Measurements from ENCODE around the gene TTN. TPM values are rescaled to one million over a fixed set of nuclear protein-coding genes. Genes with fewer than 3 reads are reported as not detected.

Gene TTN
- total and polyA plus RNA-seq, 9 donors, result 0.17 to 12.9 (median 1.2) TPM

GRCh38 chr2:178550352-178550751 lies 256.9 kb downstream of the TTN start:
- WGBS, 3 donors, result 94 to 96% (median 96%) methylated on average over 2 of the region's 2 CpGs
- H3K27me3 ChIP-seq, result no peaks in the 10 kb centered on the region
- no peak for DNase-seq
- H3K27ac ChIP-seq, result no peak overlapping the region
- peaks cover 0 to 6% of the 10 kb centered on the region in 2 donors for H3K9me3 ChIP-seq
- no peaks in the 10 kb centered on the region for H3K36me3 ChIP-seq
- TF ChIP-seq POLR2A (IDR thresholded peaks at IDR 0.05) (no peak), CTCF (IDR thresholded peaks at IDR 0.05) (no peak), EP300 (IDR thresholded peaks at IDR 0.05) (no peak)
- H3K4me3 ChIP-seq, result no peak overlapping the region
- intact Hi-C loops (cut with DNase I), result no loop called here
- no peaks in the 10 kb centered on the region for H3K4me1 ChIP-seq (ENCODE audit: insufficient read depth)

GRCh38 chr2:178542569-178542968 lies 264.7 kb downstream of the TTN start:
- intact Hi-C loops (cut with DNase I), result no loop called here
- no peaks in the 10 kb centered on the region for H3K27me3 ChIP-seq
- TF ChIP-seq POLR2A (IDR thresholded peaks at IDR 0.05) (no peak), CTCF (IDR thresholded peaks at IDR 0.05) (no peak), EP300 (IDR thresholded peaks at IDR 0.05) (no peak)
- no peaks in the 10 kb centered on the region for H3K36me3 ChIP-seq
- H3K4me3 ChIP-seq, result no peak overlapping the region
- DNase-seq, result no peak
- H3K4me1 ChIP-seq (ENCODE audit: insufficient read depth), result no peaks in the 10 kb centered on the region
- H3K9me3 ChIP-seq, result no peaks in the 10 kb centered on the region
- H3K27ac ChIP-seq, result no peak overlapping the region
- 94 to 96% (median 95%) methylated on average over 5 of the region's 5 CpGs for WGBS, 3 donors

- WGBS, 3 donors, result 95 to 96% (median 95%) methylated on average over 12 of the region's 12 CpGs
- H3K4me1 ChIP-seq (ENCODE audit: insufficient read depth), result no peaks in the 10 kb centered on the region
- intact Hi-C loops (cut with DNase I), result no loop called here
- no peak for TF ChIP-seq CTCF (IDR thresholded peaks at IDR 0.05)
- TF ChIP-seq EP300 (IDR thresholded peaks at IDR 0.05), result no peak
- no peak for TF ChIP-seq POLR2A (IDR thresholded peaks at IDR 0.05)
- no peaks in the 10 kb centered on the region for H3K9me3 ChIP-seq
- no peaks in the 10 kb centered on the region for H3K36me3 ChIP-seq
- H3K27me3 ChIP-seq, result no peaks in the 10 kb centered on the region
- no peak overlapping the region for H3K27ac ChIP-seq
- no peak for DNase-seq
- H3K4me3 ChIP-seq, result no peak overlapping the region
Observed at GRCh38 chr2:178542161-178542560, 265.1 kb downstream of the TTN start.

- no peak overlapping the region for H3K4me3 ChIP-seq
- 95 to 96% (median 96%) methylated on average over 4 of the region's 4 CpGs for WGBS, 3 donors
- no peaks in the 10 kb centered on the region for H3K4me1 ChIP-seq (ENCODE audit: insufficient read depth)
- no peak for DNase-seq
- H3K9me3 ChIP-seq, result no peaks in the 10 kb centered on the region
- no peak overlapping the region for H3K27ac ChIP-seq
- H3K27me3 ChIP-seq, result no peaks in the 10 kb centered on the region
- intact Hi-C loops (cut with DNase I), result no loop called here
- TF ChIP-seq POLR2A (IDR thresholded peaks at IDR 0.05), result no peak
- no peak for TF ChIP-seq CTCF (IDR thresholded peaks at IDR 0.05)
- TF ChIP-seq EP300 (IDR thresholded peaks at IDR 0.05), result no peak
- H3K36me3 ChIP-seq, result no peaks in the 10 kb centered on the region
Observed at GRCh38 chr2:178536037-178536436, 271.2 kb downstream of the TTN start.

GRCh38 chr2:178531168-178531567 lies 276.1 kb downstream of the TTN start:
- no peak for DNase-seq
- H3K27me3 ChIP-seq, result no peaks in the 10 kb centered on the region
- no peaks in the 10 kb centered on the region for H3K4me1 ChIP-seq (ENCODE audit: insufficient read depth)
- no peaks in the 10 kb centered on the region for H3K36me3 ChIP-seq
- H3K4me3 ChIP-seq, result no peak overlapping the region
- no peak for TF ChIP-seq POLR2A (IDR thresholded peaks at IDR 0.05)
- no peak for TF ChIP-seq EP300 (IDR thresholded peaks at IDR 0.05)
- no peak for TF ChIP-seq CTCF (IDR thresholded peaks at IDR 0.05)
- 96 to 97% (median 96%) methylated on average over 12 of the region's 12 CpGs for WGBS, 3 donors
- intact Hi-C loops (cut with DNase I), result no loop called here
- H3K9me3 ChIP-seq, result no peaks in the 10 kb centered on the region
- no peak overlapping the region for H3K27ac ChIP-seq

Data from ovary (tissue), 9 donors.